ENCODE results near the gene BECN2.

DNA sequence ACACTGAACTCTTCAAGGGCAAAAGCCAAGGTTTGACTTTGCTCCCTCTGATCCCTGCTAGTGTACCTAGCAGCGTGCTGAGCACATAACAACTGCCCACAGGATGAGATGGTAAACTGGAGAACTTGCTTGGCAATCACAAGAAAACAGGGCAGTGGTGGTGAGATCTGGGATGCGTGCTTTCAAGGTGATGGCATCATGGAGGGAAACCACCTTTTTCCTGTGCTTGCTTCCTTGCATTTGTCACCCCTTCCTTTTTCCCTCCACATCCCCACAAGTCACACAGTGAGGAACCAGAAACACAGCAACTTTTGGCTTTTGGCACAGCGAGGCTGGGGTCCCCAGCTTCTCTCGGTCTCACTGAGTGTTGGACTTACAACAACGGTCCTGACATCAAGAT, 31.4 kb upstream of the BECN2 start:
- TF ChIP-seq, protein P1, sequence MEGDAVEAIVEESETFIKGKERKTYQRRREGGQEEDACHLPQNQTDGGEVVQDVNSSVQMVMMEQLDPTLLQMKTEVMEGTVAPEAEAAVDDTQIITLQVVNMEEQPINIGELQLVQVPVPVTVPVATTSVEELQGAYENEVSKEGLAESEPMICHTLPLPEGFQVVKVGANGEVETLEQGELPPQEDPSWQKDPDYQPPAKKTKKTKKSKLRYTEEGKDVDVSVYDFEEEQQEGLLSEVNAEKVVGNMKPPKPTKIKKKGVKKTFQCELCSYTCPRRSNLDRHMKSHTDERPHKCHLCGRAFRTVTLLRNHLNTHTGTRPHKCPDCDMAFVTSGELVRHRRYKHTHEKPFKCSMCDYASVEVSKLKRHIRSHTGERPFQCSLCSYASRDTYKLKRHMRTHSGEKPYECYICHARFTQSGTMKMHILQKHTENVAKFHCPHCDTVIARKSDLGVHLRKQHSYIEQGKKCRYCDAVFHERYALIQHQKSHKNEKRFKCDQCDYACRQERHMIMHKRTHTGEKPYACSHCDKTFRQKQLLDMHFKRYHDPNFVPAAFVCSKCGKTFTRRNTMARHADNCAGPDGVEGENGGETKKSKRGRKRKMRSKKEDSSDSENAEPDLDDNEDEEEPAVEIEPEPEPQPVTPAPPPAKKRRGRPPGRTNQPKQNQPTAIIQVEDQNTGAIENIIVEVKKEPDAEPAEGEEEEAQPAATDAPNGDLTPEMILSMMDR (IDR thresholded peaks at IDR 0.05): no peak
- no peak for TF ChIP-seq POLR2A (IDR thresholded peaks at IDR 0.05)
- TF ChIP-seq EP300 (IDR thresholded peaks at IDR 0.05; ENCODE audit: low read depth): no peak
- no peak for TF ChIP-seq POLR2AphosphoS5 (IDR thresholded peaks at IDR 0.05)

All from transverse colon (tissue), 4 donors.